ENCODE results near the gene WHRN. TPM values are rescaled to one million over a fixed set of nuclear protein-coding genes. Genes with fewer than 3 reads are reported as not detected.
A peak's percentile ranks its signal among the peaks of the same experiment; 100 is the strongest.

WHRN gene
- total RNA-seq, 2 donors from 2014 or later, result 3.3 to 3.6 TPM

DNA sequence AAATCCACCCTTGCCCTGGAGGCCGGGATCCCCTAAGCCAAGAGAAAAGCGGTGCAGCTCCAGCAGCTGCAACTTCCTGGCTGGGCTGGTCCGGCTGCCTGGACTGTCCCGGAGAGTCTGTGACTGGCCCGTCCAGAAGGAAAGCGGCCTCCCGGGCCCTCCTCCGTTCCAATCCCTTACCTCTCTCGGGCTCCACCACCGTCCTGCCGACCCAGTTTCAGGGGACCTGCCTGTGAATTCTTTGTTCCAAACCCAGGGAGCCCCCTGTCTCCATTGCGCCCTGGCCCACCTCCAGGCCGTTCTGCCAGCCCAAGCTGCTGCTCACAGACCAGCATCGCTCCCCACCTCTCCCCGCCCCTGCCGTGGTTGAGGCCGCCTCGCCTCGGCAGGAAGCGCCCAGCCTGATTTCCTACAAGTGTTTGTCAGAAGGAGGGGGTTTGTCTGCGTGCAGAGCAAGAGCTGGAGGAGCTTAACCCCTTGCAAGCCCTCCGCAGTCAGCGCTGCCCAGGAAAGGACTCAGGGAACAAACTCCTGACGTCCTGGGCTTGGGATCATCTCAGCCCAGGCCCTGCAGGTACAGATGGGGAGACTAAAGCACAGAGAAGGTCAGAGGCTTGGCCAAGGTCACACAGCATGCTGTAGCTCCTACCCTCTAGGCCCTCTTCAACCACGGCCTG, 117.5 kb downstream of the WHRN start, which contains the start of gene AKNA:
Gene AKNA (minus strand): TSS at position 303 of the 677 bp plus-strand sequence. CDS start 6,649 bp downstream, outside the sequence.
- peak; percentile 84 for DNase-seq
- no peaks in the 10 kb centered on the region for H3K36me3 ChIP-seq
- intact Hi-C loops (cut with DNase I), result no loop called here
- H3K9me3 ChIP-seq, result no peaks in the 10 kb centered on the region
- peak within 1 kb of the TSS; percentile 49 for H3K4me3 ChIP-seq
- peak within 1 kb of the TSS; percentile 64 to 88 for H3K9ac ChIP-seq (ENCODE audit: low read depth in 2 of 2, low read length in 2 of 2)
- TF ChIP-seq, protein P1, sequence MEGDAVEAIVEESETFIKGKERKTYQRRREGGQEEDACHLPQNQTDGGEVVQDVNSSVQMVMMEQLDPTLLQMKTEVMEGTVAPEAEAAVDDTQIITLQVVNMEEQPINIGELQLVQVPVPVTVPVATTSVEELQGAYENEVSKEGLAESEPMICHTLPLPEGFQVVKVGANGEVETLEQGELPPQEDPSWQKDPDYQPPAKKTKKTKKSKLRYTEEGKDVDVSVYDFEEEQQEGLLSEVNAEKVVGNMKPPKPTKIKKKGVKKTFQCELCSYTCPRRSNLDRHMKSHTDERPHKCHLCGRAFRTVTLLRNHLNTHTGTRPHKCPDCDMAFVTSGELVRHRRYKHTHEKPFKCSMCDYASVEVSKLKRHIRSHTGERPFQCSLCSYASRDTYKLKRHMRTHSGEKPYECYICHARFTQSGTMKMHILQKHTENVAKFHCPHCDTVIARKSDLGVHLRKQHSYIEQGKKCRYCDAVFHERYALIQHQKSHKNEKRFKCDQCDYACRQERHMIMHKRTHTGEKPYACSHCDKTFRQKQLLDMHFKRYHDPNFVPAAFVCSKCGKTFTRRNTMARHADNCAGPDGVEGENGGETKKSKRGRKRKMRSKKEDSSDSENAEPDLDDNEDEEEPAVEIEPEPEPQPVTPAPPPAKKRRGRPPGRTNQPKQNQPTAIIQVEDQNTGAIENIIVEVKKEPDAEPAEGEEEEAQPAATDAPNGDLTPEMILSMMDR (IDR thresholded peaks at IDR 0.05), result no peak
- no peaks in the 10 kb centered on the region for H3K27me3 ChIP-seq
- H3K27ac ChIP-seq, result peak within 1 kb of the TSS; percentile 90
- peaks cover 16% of the 10 kb centered on the region for H3K4me1 ChIP-seq

DNA sequence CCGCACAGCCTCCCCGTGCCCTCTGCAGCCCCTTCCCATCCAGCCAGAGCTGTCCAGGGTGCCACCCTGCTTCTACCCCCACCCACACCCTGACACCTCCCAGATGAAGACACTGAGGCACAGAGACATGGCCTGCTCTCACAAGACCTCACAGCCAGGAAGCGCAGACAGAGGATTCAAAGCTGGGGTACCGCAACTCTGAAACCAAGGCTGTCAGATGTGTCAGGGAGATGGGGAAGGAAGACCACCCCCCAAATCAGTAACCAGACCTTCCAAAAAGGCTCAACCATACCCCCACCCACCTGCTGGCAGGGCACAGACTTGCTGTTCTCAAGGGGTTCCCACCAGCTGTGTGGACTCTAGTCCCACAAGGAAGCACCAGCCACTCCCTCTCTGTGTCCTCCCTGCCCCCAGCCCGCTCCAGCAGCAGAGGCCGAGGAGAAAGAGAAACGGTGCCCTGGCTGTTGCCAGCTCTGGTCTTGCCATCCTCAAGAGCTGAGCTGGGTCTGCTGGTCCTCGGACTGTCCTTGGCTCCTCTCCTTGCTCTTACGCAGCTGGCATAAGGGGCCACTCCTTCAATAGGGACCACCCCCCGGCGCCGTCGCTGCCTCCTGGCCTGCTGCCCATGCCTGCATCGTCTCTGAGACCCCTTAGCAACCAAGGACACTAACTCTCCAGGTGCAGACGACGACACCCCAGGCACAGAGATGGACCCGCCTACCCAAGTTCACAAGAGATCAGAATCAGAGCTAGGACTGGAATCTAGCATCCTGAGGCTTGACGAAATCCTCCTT, 118.2 kb downstream of the WHRN start:
- Histone ChIP-seq H3K4me3 (peak overlapping the region; percentile 49), H3K9ac (ENCODE audit: low read depth in 2 of 2, low read length in 2 of 2) (peak overlapping the region; percentile 64 to 88), H3K27ac (peak overlapping the region; percentile 90), H3K4me1 (peaks cover 16% of the 10 kb centered on the region), H3K9me3 (no peaks in the 10 kb centered on the region), H3K27me3 (no peaks in the 10 kb centered on the region), H3K36me3 (no peaks in the 10 kb centered on the region)
- DNase-seq, result peak; percentile 76
- TF ChIP-seq, protein P1 (IDR thresholded peaks at IDR 0.05), result no peak
- intact Hi-C loops (cut with DNase I), result no loop called here

DNA sequence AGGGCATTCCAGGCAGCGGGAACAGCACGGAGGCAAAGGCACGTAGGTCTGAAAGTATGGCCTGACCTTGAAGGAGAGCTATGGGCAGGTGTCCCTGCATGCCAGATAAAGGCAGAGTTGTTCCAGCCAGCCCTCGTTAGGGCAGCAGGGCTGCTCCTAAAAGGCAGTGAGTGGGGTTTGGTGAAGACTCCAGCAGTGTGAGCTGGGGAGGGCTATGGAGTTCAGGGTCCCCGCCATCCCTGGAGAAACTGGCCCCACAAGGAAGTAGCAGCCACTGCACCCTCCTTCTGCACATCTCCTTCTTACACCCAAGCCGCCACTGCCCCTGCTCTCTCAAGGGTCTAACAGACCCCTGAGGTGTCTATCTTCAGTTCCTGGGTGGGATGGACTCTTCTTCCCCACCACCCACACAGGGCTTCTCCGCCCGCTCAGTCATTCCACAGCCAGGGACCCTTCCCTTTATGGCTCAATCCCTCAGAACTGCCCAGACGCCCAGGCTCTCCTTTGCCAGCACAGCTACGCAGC, 118.8 kb downstream of the WHRN start:
- Histone ChIP-seq H3K9ac (ENCODE audit: low read depth in 2 of 2, low read length in 2 of 2) (peak overlapping the region; percentile 64 to 88), H3K4me1 (peaks cover 16% of the 10 kb centered on the region), H3K36me3 (no peaks in the 10 kb centered on the region), H3K27ac (peak overlapping the region; percentile 90), H3K9me3 (no peaks in the 10 kb centered on the region), H3K27me3 (no peaks in the 10 kb centered on the region), H3K4me3 (peak overlapping the region; percentile 49)
- intact Hi-C loops (cut with DNase I), result no loop called here
- TF ChIP-seq, protein P1 (IDR thresholded peaks at IDR 0.05), result no peak
- no peak for DNase-seq

DNA sequence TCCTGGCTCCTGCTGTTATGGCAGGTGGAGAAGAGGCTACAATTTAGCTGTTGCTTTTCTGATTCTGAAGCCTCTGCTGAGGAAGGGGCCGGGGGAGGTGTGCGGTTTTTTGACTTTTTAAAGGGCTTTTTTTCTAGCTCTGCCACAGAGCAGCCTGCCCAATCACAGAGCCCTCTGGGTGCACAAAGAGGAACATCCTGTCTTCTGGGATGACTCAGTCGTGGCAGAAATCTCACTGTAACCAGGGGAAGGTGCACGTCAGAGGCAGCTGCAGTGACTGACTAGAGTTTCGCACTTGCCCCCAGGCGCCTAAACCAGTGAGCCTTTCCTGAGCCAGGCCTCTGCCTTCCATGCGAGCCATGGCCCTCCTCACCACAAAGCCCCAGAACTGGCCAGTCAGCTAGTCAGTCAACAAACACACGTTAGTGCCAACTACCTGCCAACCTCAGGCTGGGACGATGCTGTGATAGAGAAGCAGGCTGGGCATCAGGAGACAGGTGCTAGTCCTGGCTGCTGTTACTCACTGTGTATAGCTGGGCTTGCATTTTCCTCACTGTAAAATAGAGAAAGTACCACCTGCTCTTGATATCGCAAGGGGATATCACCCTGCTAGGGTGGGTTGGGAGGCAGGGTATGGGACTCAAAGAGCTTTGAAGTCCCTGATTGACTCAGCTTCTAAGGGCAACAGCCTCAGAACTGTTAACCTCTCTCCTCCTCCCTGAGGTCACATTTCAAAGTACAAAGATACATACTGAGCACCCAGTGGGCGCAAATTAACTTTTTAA, 119.7 kb downstream of the WHRN start:
- DNase-seq, result peak; percentile 74
- peaks cover 16% of the 10 kb centered on the region for H3K4me1 ChIP-seq

More for the DNA sequence above, 119.7 kb downstream of the WHRN start:
- intact Hi-C loops (cut with DNase I), result no loop called here
- H3K36me3 ChIP-seq, result no peaks in the 10 kb centered on the region
- peak overlapping the region; percentile 90 for H3K27ac ChIP-seq
- TF ChIP-seq, protein P1 (IDR thresholded peaks at IDR 0.05), result no peak
- no peaks in the 10 kb centered on the region for H3K9me3 ChIP-seq
- H3K9ac ChIP-seq (ENCODE audit: low read depth in 2 of 2, low read length in 2 of 2), result peak overlapping the region; percentile 64 to 88
- no peaks in the 10 kb centered on the region for H3K27me3 ChIP-seq
- peak overlapping the region; percentile 49 for H3K4me3 ChIP-seq

All from colonic mucosa (tissue), 4 donors.